Body of pancreas (tissue), 4 donors: ENCODE data around the gene NECTIN4.
A peak's percentile ranks its signal among the peaks of the same experiment; 100 is the strongest.

Experiments
- POLR2A ChIP-seq, 3 donors: fragments of 450-650 bp; IDR thresholded peaks; one replicate each; pipeline ENCODE4 v1.6.1; 2016; ENCODE audit warnings: antibody characterized with exemption in 3 of 3, mild to moderate bottlenecking in 2 of 3
- TF ChIP-seq, protein P1 (sequence below), 7 experiments: fragments of 450-650 bp in 4 of 7; fragments of 200-600 bp in 3 of 7; sonication (generic) in 3 of 7; IDR thresholded peaks; one replicate each; pipeline ENCODE4 v1.5.1; 2016 to 2019; ENCODE audit warnings: antibody characterized with exemption in 7 of 7

DNA sequence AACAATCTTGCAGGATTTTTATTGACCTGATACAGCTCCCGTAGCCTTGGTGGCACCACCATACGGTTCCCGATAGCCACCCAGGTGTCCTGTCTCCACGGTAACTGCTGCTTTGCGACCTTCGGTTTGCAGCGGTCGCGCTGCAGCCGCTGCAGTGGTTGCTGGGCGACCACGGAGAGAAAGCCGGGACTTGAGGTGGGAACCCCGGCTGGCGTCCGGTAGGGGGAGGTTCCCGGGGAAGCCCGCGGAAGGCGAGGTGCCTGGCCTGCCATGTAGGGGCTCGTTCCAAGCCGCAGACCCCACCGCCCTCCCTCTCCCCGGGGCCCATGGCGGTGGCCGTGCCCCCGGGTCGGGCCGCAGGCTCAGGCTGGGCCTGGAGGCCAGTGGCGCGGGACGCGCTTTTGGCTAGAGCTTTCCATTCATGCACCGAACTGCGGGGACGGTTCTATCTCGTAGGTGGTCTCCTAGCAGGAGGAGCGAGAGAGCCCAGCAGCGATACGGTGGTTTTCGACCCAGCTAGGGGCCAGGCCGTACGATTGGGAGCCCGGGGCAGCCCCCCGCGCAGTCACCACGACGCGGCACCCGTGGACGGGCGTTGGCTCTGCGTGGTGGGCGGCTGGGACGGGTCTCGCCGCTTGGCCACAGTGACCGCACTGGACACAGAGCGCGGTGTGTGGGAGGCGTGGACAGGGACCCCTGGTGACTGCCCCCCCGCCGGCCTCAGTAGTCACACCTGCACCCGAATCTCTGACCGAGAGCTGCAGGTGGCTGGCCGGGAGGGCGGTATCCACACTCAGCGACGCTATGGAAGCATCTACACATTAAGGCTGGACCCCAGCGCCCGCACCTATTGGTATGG lies 9.1 kb upstream of the NECTIN4 start, which contains the start of gene KLHDC9:
- TF ChIP-seq POLR2A (IDR thresholded peaks at IDR 0.05), result peak in 2 of 3 donors; percentile 40 to 45
- TF ChIP-seq, protein P1, sequence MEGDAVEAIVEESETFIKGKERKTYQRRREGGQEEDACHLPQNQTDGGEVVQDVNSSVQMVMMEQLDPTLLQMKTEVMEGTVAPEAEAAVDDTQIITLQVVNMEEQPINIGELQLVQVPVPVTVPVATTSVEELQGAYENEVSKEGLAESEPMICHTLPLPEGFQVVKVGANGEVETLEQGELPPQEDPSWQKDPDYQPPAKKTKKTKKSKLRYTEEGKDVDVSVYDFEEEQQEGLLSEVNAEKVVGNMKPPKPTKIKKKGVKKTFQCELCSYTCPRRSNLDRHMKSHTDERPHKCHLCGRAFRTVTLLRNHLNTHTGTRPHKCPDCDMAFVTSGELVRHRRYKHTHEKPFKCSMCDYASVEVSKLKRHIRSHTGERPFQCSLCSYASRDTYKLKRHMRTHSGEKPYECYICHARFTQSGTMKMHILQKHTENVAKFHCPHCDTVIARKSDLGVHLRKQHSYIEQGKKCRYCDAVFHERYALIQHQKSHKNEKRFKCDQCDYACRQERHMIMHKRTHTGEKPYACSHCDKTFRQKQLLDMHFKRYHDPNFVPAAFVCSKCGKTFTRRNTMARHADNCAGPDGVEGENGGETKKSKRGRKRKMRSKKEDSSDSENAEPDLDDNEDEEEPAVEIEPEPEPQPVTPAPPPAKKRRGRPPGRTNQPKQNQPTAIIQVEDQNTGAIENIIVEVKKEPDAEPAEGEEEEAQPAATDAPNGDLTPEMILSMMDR (IDR thresholded peaks at IDR 0.05), result peak in 4 of 7 experiments; percentile 18 to 55 (median 48)
